B cell (primary cell): ENCODE data around the gene STX7. TPM values are rescaled to one million over a fixed set of nuclear protein-coding genes. Genes with fewer than 3 reads are reported as not detected.

Experiments used
- ATAC-seq: fragments of 200-7000 bp; cut with Tn5 transposase; one replicate; pipeline ENCODE4 v1.10.0; 2021; ENCODE audit warnings: low read depth, mild to moderate bottlenecking, moderate number of reproducible peaks, moderate library complexity
- CTCF ChIA-PET: fragments of 350-600 bp; sonication (Branson Sonifier 250); formaldehyde crosslinking; loops from one replicate; lab custom pipeline; 2021; ENCODE audit warnings: antibody characterized with exemption, inconsistent platforms; lab: Charles Lee
- POLR2A ChIA-PET: fragments of 350-600 bp; sonication (Branson Sonifier 250); formaldehyde crosslinking; loops from one replicate; lab custom pipeline; 2021; ENCODE audit warnings: antibody characterized with exemption; lab: Charles Lee
- DNase-seq: peaks from one replicate; pipeline ENCODE4 v3.0.0; 2013
- H2AFZ ChIP-seq: 2 replicates; pipeline ENCODE4 v1.6.1; 2012; ENCODE audit warnings: mild to moderate bottlenecking, low read depth, low read length; ENCODE audit not compliant: insufficient read depth, poor library complexity, severe bottlenecking
- H3K27ac ChIP-seq, 2 donors: 1 replicate in 1 of 2; 2 replicates in 1 of 2; pipeline ENCODE4 v1.5.1; 2012 to 2013; ENCODE audit warnings: low read length in 2 of 2, mild to moderate bottlenecking in 2 of 2, moderate library complexity in 1 of 2
- H3K27me3 ChIP-seq, 4 experiments: fragments of 200-600 bp in 1 of 4; sonication (generic) in 1 of 4; replicated peaks in 1 of 4; 1 replicate in 2 of 4; 2 replicates in 2 of 4; pipeline versions ENCODE4 v1.6.1 to v1.7.0; 2013 to 2016; ENCODE audit warnings: low read length in 3 of 4, mild to moderate bottlenecking in 2 of 4, mixed read lengths in 1 of 4, moderate library complexity in 1 of 4; ENCODE audit not compliant: insufficient read depth in 4 of 4, control insufficient read depth in 3 of 4; ENCODE audit errors: control extremely low read depth in 1 of 4
- H3K36me3 ChIP-seq, 2 experiments: replicated peaks in 1 of 2; 1 replicate in 1 of 2; 2 replicates in 1 of 2; pipeline versions ENCODE4 v1.6.1 to v1.7.1; 2013; ENCODE audit warnings: low read length in 1 of 2; ENCODE audit not compliant: insufficient read depth in 2 of 2, control insufficient read depth in 1 of 2; ENCODE audit errors: control extremely low read depth in 1 of 2, extremely low read depth in 1 of 2
- H3K4me1 ChIP-seq, 2 donors: fragments of 200-600 bp in 1 of 2; sonication (generic) in 1 of 2; 1 replicate in 1 of 2; 2 replicates in 1 of 2; pipeline versions ENCODE4 v1.5.1 to v1.6.1; 2013 to 2017; ENCODE audit warnings: low read length in 2 of 2; ENCODE audit not compliant: control insufficient read depth in 2 of 2, insufficient read depth in 2 of 2
- H3K4me2 ChIP-seq: replicated peaks from 2 replicates; pipeline ENCODE3; 2012; ENCODE audit warnings: mild to moderate bottlenecking, low read depth, low read length; ENCODE audit not compliant: poor library complexity, severe bottlenecking
- H3K4me3 ChIP-seq, 5 experiments: fragments of 200-600 bp in 1 of 5; sonication (generic) in 1 of 5; 1 replicate in 3 of 5; 2 replicates in 2 of 5; pipeline versions ENCODE4 v1.5.1 to v1.7.0; 2011 to 2016; ENCODE audit warnings: low read length in 4 of 5, mild to moderate bottlenecking in 4 of 5, low read depth in 2 of 5, control low read depth in 1 of 5, moderate library complexity in 1 of 5; ENCODE audit not compliant: insufficient read depth in 1 of 5; ENCODE audit errors: control extremely low read depth in 1 of 5, extremely low read depth in 1 of 5
- H3K79me2 ChIP-seq: fragments of 200-600 bp; sonication (generic); one replicate; pipeline ENCODE4 v1.6.0; 2016; ENCODE audit warnings: low read length; ENCODE audit not compliant: control insufficient read depth, insufficient read depth
- H3K9ac ChIP-seq: fragments of 200-600 bp; sonication (generic); 2 replicates; pipeline ENCODE4 v1.6.1; 2017; ENCODE audit warnings: mild to moderate bottlenecking, low read length, moderate library complexity
- H3K9me3 ChIP-seq, 3 donors: one replicate each; pipeline versions ENCODE4 v1.6.1 to v1.7.1; 2013; ENCODE audit warnings: low read length in 2 of 3; ENCODE audit not compliant: control insufficient read depth in 2 of 3, insufficient read depth in 1 of 3; ENCODE audit errors: control extremely low read depth in 1 of 3
- H4K20me1 ChIP-seq: 2 replicates; pipeline ENCODE4 v1.6.0; 2012; ENCODE audit warnings: mild to moderate bottlenecking, low read length; ENCODE audit not compliant: insufficient read depth, control insufficient read depth, poor library complexity, severe bottlenecking
- H3K27ac Mint-ChIP-seq: one replicate; pipeline ENCODE4 v1.8.0; 2021; ENCODE audit warnings: mixed read lengths
- H3K27me3 Mint-ChIP-seq: one replicate; pipeline ENCODE4 v1.8.0; 2021; ENCODE audit warnings: mixed read lengths
- H3K4me1 Mint-ChIP-seq: one replicate; pipeline ENCODE4 v1.8.0; 2021; ENCODE audit warnings: mixed read lengths
- H3K4me3 Mint-ChIP-seq: one replicate; pipeline ENCODE4 v1.8.0; 2021; ENCODE audit warnings: mixed read lengths
- H3K9me3 Mint-ChIP-seq: one replicate; pipeline ENCODE4 v1.8.0; 2022; ENCODE audit warnings: mixed read lengths; ENCODE audit not compliant: insufficient read depth
- EZH2 ChIP-seq: IDR thresholded peaks from 2 replicates; pipeline ENCODE4 v1.6.1; 2012; ENCODE audit warnings: borderline replicate concordance, low read depth, mild to moderate bottlenecking, moderate library complexity, low read length; ENCODE audit not compliant: insufficient read depth, poor library complexity, severe bottlenecking
- WGBS: methylation state at CpG from one replicate; pipeline ENCODE4 v1.1.5; 2013; ENCODE audit warnings: missing lambda C conversion rate; ENCODE audit not compliant: insufficient coverage; 5-methylcytosine and 5-hydroxymethylcytosine counted together
- intact Hi-C: fragments of 100-400 bp; cut with micrococcal nuclease; formaldehyde crosslinking; loops from one replicate; pipeline ENCODE4 v1.10.0; 2022
- polyA plus RNA-seq: library from polyadenylated mRNA; depleted of rRNA; stranded (reverse); fragments of >200 nt; gene quantifications from 2 replicates; pipeline ENCODE4 v1.2.3, GENCODE V29; 2012
- total RNA-seq, 2 donors: library from RNA; stranded (reverse); fragments of 120-200 nt in 1 of 2; gene quantifications; 1 replicate in 1 of 2; 2 replicates in 1 of 2; pipeline versions ENCODE4 v1.2.3 to v1.2.4, GENCODE V29; 2013 to 2022
- TF ChIP-seq, protein P1 (sequence below): fragments of 200-600 bp; IDR thresholded peaks from one replicate; pipeline ENCODE4 v1.8.0; 2022; ENCODE audit warnings: antibody characterized with exemption, mild to moderate bottlenecking

Gene STX7
- total and polyA plus RNA-seq, 2 donors (not counting 1 experiment from before 2014, with no cell fraction given) = 70.9 to 221 TPM

GRCh38 chr6:132471787-132472186 is 41.1 kb downstream of the STX7 start:
- no peak for ATAC-seq
- H3K4me3 Mint-ChIP-seq = no peak overlapping the region
- DNase-seq = no peak
- no CpG with 5 or more reads among the region's 3 CpGs for WGBS
- no peaks in the 10 kb centered on the region for H3K9me3 Mint-ChIP-seq
- TF ChIP-seq, protein P1, sequence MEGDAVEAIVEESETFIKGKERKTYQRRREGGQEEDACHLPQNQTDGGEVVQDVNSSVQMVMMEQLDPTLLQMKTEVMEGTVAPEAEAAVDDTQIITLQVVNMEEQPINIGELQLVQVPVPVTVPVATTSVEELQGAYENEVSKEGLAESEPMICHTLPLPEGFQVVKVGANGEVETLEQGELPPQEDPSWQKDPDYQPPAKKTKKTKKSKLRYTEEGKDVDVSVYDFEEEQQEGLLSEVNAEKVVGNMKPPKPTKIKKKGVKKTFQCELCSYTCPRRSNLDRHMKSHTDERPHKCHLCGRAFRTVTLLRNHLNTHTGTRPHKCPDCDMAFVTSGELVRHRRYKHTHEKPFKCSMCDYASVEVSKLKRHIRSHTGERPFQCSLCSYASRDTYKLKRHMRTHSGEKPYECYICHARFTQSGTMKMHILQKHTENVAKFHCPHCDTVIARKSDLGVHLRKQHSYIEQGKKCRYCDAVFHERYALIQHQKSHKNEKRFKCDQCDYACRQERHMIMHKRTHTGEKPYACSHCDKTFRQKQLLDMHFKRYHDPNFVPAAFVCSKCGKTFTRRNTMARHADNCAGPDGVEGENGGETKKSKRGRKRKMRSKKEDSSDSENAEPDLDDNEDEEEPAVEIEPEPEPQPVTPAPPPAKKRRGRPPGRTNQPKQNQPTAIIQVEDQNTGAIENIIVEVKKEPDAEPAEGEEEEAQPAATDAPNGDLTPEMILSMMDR = no peak
- no peak for TF ChIP-seq EZH2
- no peaks in the 10 kb centered on the region for H3K9me3 ChIP-seq
- no peak overlapping the region for H3K4me2 ChIP-seq
- no peak overlapping the region for H3K27ac Mint-ChIP-seq
- CTCF ChIA-PET = interaction anchor here (1.4 to 3.9 kb wide), 6 partner anchors 12 to 192 kb away, joined by 5 to 22 read pairs (median 8); no protein-coding TSS in a partner anchor
- no peak overlapping the region for H3K9ac ChIP-seq
- peaks cover 77% of the 10 kb centered on the region for H3K79me2 ChIP-seq
- no peaks in the 10 kb centered on the region for H3K27me3 ChIP-seq
- POLR2A ChIA-PET = no interaction called here
- H3K4me3 ChIP-seq = no peak overlapping the region
- intact Hi-C loops = loop anchor here (2.0 kb wide), 1 partner anchor 15 kb away; no protein-coding TSS in a partner anchor
- H3K27ac ChIP-seq = peak overlapping the region in 1 of 2 donors; percentile 0
- no peaks in the 10 kb centered on the region for H3K27me3 Mint-ChIP-seq
- H3K4me1 ChIP-seq = peaks cover 5 to 15% of the 10 kb centered on the region in 2 donors
- H4K20me1 ChIP-seq = peaks cover 49% of the 10 kb centered on the region
- H3K36me3 ChIP-seq = peaks cover 7 to 81% of the 10 kb centered on the region in 2 experiments
- no peak overlapping the region for H2AFZ ChIP-seq
- H3K4me1 Mint-ChIP-seq = peaks cover 12% of the 10 kb centered on the region

DNA sequence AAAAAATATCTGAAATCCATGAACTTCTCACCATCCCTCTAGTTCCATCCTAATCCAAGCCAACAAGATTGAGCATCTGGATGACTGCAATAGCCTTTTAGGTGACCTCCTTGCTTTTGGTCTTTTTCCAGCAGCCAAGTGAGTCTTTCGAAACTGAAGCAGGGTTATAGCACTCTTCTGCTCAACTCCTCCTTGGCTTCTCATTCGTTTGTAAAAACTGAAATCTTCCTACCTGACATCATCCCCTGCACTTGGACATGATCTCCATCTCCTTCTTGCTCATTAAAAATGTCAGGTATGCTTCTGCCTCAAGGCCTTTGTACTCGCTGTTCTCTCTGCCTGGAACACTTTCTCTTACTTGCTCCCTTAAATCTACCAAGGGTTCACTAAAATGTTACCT is 46.0 kb downstream of the STX7 start:
- no peak overlapping the region for H3K27ac Mint-ChIP-seq
- Histone ChIP-seq H4K20me1 (peaks cover 50% of the 10 kb centered on the region), H2AFZ (no peak overlapping the region), H3K9ac (no peak overlapping the region), H3K27ac (peak overlapping the region; percentile 34 to 62), H3K4me3 (no peak overlapping the region), H3K4me1 (peaks cover 15 to 22% of the 10 kb centered on the region in 2 donors), H3K36me3 (peaks cover 28 to 96% of the 10 kb centered on the region in 2 experiments), H3K79me2 (peaks cover 57% of the 10 kb centered on the region), H3K27me3 (no peaks in the 10 kb centered on the region), H3K9me3 (no peaks in the 10 kb centered on the region), H3K4me2 (no peak overlapping the region)
- ChIA-PET CTCF (interaction anchor here (0.9 to 2.2 kb wide), 3 partner anchors 169 to 187 kb away, joined by 4 to 13 read pairs (median 7); no protein-coding TSS in a partner anchor), POLR2A (no interaction called here)
- ATAC-seq = no peak
- H3K4me1 Mint-ChIP-seq = peaks cover 7% of the 10 kb centered on the region
- TF ChIP-seq, protein P1 = no peak
- no peak for TF ChIP-seq EZH2
- no peaks in the 10 kb centered on the region for H3K27me3 Mint-ChIP-seq
- no peak for DNase-seq
- no peaks in the 10 kb centered on the region for H3K9me3 Mint-ChIP-seq
- no peak overlapping the region for H3K4me3 Mint-ChIP-seq
- intact Hi-C loops = loop anchor here (2.0 kb wide), 1 partner anchor 16 kb away; no protein-coding TSS in a partner anchor
- WGBS = 95% methylated on average over 3 of the region's 3 CpGs
